ENCODE measurements around the gene PNMT. TPM values are rescaled to one million over a fixed set of nuclear protein-coding genes. Genes with fewer than 3 reads are reported as not detected.

Gene PNMT
- total RNA-seq, 2 experiments from 2014 or later, result not detected

- POLR2A ChIA-PET, result no interaction called here
- intact Hi-C loops (cut with micrococcal nuclease; ENCODE audit: unreplicated experiment), result no loop called here
- CTCF ChIA-PET (ENCODE audit: unreplicated experiment), result no interaction called here
- Histone ChIP-seq H3K4me1 (ENCODE audit: insufficient read depth, low read length, poor library complexity, severe bottlenecking) (peaks cover 4% of the 10 kb centered on the region), H3K36me3 (ENCODE audit: insufficient read depth, low read length) (peaks cover 21% of the 10 kb centered on the region; the same call in 1 of the 2 replicates), H3K9me3 (ENCODE audit: low read length) (no peaks in the 10 kb centered on the region), H2AFZ (ENCODE audit: low read length) (no peak overlapping the region), H4K20me1 (ENCODE audit: insufficient read depth, low read length) (no peaks in the 10 kb centered on the region), H3K4me2 (ENCODE audit: low read length) (no peak overlapping the region), H3K27ac (ENCODE audit: low read depth, low read length, poor library complexity, severe bottlenecking) (no peak overlapping the region), H3K9me2 (ENCODE audit: insufficient read depth, low read length) (no peaks in the 10 kb centered on the region), H3K79me2 (ENCODE audit: insufficient read depth, low read depth, low read length) (no peaks in the 10 kb centered on the region), H3K4me3 (ENCODE audit: low read depth, low read length, poor library complexity, severe bottlenecking) (no peak overlapping the region)
- no TSS peak for BruUV-seq (replicated peaks)
- no peak for DNase-seq (ENCODE audit: low spot score)
- TF ChIP-seq EZH2phosphoT487 (IDR thresholded peaks at IDR 0.05; ENCODE audit: borderline replicate concordance, low read depth, low read length), result no peak
- TF ChIP-seq, protein P1, sequence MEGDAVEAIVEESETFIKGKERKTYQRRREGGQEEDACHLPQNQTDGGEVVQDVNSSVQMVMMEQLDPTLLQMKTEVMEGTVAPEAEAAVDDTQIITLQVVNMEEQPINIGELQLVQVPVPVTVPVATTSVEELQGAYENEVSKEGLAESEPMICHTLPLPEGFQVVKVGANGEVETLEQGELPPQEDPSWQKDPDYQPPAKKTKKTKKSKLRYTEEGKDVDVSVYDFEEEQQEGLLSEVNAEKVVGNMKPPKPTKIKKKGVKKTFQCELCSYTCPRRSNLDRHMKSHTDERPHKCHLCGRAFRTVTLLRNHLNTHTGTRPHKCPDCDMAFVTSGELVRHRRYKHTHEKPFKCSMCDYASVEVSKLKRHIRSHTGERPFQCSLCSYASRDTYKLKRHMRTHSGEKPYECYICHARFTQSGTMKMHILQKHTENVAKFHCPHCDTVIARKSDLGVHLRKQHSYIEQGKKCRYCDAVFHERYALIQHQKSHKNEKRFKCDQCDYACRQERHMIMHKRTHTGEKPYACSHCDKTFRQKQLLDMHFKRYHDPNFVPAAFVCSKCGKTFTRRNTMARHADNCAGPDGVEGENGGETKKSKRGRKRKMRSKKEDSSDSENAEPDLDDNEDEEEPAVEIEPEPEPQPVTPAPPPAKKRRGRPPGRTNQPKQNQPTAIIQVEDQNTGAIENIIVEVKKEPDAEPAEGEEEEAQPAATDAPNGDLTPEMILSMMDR (conservative IDR thresholded peaks at IDR 0.05; ENCODE audit: low read length), result no peak
Measured at GRCh38 chr17:39663688-39664580, 4.3 kb upstream of the PNMT start.

DNA sequence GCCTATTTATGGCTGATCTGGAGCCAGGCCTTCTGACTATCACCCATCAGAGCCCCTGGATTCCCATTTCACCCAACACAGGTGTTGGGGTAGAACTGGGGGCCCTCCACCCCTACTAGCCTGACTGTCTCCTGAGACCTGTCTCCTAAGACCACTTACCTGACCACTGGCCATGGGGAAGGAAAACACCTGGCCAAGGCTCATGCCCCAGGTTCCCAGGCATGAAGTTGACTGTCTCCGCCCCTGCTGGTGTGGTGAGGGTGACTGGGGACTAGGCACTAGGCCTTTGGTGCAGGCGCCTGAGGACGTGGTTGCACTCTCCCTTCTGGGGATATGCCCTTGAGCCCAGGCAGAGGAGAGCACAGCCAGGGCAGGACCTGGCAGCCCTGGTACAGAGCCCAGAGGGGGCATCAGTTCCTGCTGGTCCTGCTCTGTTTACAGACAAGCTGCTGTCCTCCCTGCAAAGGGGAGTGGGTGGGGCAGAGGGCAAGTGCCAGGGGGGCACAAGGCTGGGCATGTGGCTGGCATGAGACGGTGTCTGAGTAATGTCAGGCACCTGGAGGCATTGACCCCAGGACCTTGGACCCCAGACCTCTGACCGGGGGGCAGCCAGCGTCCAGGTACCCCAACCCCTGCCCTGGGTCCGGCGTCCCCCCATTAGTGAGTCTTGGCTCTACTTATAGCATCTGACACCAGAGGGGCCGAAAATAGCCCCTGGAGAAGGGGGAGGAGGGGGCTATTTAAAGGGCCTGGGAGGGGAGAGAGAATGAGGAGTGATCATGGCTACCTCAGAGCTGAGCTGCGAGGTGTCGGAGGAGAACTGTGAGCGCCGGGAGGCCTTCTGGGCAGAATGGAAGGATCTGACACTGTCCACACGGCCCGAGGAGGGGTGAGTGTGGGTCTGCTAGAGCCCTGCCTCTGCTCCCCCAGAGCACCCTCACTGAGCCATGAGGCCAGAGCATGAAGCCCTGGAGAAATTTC lies 3.4 kb upstream of the PNMT start, which contains the start of gene TCAP:
TSS of gene TCAP (plus strand) at position 769 of the 981 bp plus-strand sequence. CDS start at position 780, 11 bp downstream.
- POLR2A ChIA-PET, result no interaction called here
- Histone ChIP-seq H3K36me3 (ENCODE audit: insufficient read depth, low read length) (peaks cover 20% of the 10 kb centered on the region; the same call in 1 of the 2 replicates), H3K4me2 (ENCODE audit: low read length) (no peak within 1 kb of the TSS), H3K27ac (ENCODE audit: low read depth, low read length, poor library complexity, severe bottlenecking) (no peak within 1 kb of the TSS), H4K20me1 (ENCODE audit: insufficient read depth, low read length) (no peaks in the 10 kb centered on the region), H2AFZ (ENCODE audit: low read length) (no peak within 1 kb of the TSS), H3K9me3 (ENCODE audit: low read length) (no peaks in the 10 kb centered on the region), H3K9me2 (ENCODE audit: insufficient read depth, low read length) (no peaks in the 10 kb centered on the region), H3K4me3 (ENCODE audit: low read depth, low read length, poor library complexity, severe bottlenecking) (no peak within 1 kb of the TSS), H3K79me2 (ENCODE audit: insufficient read depth, low read depth, low read length) (no peaks in the 10 kb centered on the region), H3K4me1 (ENCODE audit: insufficient read depth, low read length, poor library complexity, severe bottlenecking) (no peaks in the 10 kb centered on the region)
- CTCF ChIA-PET (ENCODE audit: unreplicated experiment), result no interaction called here
- BruUV-seq (replicated peaks), result no TSS peak
- TF ChIP-seq EZH2phosphoT487 (IDR thresholded peaks at IDR 0.05; ENCODE audit: borderline replicate concordance, low read depth, low read length), result no peak
- TF ChIP-seq, protein P1 (conservative IDR thresholded peaks at IDR 0.05; ENCODE audit: low read length), result no peak
- DNase-seq (ENCODE audit: low spot score), result no peak
- intact Hi-C loops (cut with micrococcal nuclease; ENCODE audit: unreplicated experiment), result no loop called here
